Measurements from ENCODE around the gene TSPAN17. TPM values are rescaled to one million over a fixed set of nuclear protein-coding genes. Genes with fewer than 3 reads are reported as not detected.
A peak's percentile ranks its signal among the peaks of the same experiment; 100 is the strongest.

TSPAN17 gene
- total RNA-seq, 1 experiment from 2014 or later: 50.7 TPM

DNA sequence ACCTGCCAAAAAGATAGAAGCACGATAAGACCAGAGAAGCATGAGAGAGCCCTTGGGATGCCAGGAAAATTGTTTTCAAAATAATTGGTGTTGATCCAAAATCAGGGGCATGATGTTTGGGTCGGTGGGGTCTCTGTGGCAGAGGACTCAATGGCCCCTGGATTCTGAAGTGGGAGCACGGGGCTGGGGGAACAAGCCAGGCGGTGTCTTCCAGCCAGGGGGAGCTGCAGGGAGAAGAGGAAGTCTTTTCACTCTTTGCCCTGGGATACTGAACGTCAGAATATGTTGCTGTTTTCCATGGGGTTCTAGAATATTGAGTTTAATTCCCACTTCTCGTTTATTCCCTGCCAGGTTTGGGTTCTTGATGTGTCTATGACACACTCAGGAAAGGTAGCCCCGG is 20.4 kb downstream of the TSPAN17 start:
- Histone ChIP-seq H3K36me3 (replicated peaks; ENCODE audit: control insufficient read depth, insufficient read depth, low read length) (no peaks in the 10 kb centered on the region), H3K27me3 (ENCODE audit: control insufficient read depth, insufficient read depth, low read length) (no peaks in the 10 kb centered on the region; the same call in 1 of the 2 replicates), H3K4me3 (ENCODE audit: insufficient read depth, low read depth, low read length) (no peak overlapping the region)
- DNase-seq: no peak

GRCh38 chr5:176670449-176670848 is 23.2 kb downstream of the TSPAN17 start:
- no peaks in the 10 kb centered on the region for H3K36me3 ChIP-seq (replicated peaks; ENCODE audit: control insufficient read depth, insufficient read depth, low read length)
- no peak overlapping the region for H3K4me3 ChIP-seq (ENCODE audit: insufficient read depth, low read depth, low read length)
- DNase-seq: no peak
- H3K27me3 ChIP-seq (ENCODE audit: control insufficient read depth, insufficient read depth, low read length): no peaks in the 10 kb centered on the region; the same call in 1 of the 2 replicates

DNA sequence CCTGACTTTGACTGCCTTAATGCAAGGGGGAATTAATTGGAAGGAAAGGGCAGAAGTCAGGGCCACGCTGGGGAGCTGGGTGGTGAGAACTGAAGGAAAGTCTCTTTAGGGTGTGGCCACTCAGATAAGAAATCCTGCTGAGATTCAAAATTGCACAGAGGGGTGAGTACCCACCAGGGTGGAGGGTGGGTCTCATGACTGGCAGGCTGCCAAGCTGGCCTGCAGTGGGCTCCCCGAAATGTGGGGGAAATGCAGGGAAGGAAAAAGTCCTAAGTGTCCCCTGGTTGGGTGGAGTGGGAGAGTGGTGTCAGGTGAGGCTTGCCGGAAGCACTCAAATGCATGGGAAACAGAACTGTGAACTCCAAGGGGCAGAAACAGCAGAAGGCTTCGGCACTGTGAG is 24.1 kb downstream of the TSPAN17 start:
- no peak for DNase-seq
- Histone ChIP-seq H3K4me3 (ENCODE audit: insufficient read depth, low read depth, low read length) (no peak overlapping the region), H3K36me3 (replicated peaks; ENCODE audit: control insufficient read depth, insufficient read depth, low read length) (no peaks in the 10 kb centered on the region), H3K27me3 (ENCODE audit: control insufficient read depth, insufficient read depth, low read length) (no peaks in the 10 kb centered on the region; the same call in 1 of the 2 replicates)

DNA sequence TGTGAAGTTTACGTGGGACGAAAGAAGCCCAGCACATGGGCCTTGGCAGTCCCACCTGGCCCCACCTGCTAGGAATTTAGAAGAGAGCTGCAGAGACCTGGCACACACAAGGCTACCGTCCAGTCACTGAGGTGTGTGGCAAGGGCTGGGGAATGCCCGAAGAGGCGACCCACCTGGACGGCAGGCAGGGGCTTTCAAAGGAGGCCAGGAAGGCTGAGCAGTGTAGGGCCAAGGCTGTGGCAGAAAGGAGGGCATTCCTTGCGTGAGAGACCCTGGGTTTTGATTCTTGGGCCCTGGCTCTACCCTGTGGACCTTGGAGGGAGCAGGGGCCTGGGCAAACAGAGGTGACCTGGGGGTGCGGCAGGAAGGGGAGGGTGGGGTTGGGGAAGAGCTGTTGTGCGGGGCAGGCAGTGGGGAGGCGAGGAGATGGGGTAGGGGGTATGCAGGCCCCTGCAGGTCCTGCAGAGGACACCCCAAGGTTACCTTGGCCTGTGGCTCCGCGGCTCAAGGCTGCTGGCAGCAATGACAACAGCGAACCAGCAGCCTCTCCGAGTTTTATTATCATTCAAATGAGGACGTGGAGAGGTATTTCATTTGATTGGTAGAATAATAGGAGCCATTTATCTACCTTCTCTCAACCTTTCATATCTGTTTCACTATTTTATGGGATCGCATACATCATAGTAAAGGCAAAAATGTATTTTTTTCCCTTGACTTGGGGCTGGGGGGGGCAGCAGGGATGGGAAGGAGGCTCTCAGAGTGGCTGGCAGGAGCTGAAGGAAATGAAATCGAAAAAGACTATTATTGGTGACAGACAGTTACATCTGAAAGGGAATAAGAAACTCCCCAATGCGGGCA is 24.8 kb downstream of the TSPAN17 start:
- Histone ChIP-seq H3K27me3 (ENCODE audit: control insufficient read depth, insufficient read depth, low read length) (no peaks in the 10 kb centered on the region; the same call in 1 of the 2 replicates), H3K4me3 (ENCODE audit: insufficient read depth, low read depth, low read length) (no peak overlapping the region), H3K36me3 (replicated peaks; ENCODE audit: control insufficient read depth, insufficient read depth, low read length) (no peaks in the 10 kb centered on the region)
- peak; percentile 88 for DNase-seq

- no peaks in the 10 kb centered on the region; the same call in none of the 2 replicates for H3K27me3 ChIP-seq (ENCODE audit: control insufficient read depth, insufficient read depth, low read length)
- no peak overlapping the region for H3K4me3 ChIP-seq (ENCODE audit: insufficient read depth, low read depth, low read length)
- no peaks in the 10 kb centered on the region for H3K36me3 ChIP-seq (replicated peaks; ENCODE audit: control insufficient read depth, insufficient read depth, low read length)
- DNase-seq: no peak
These were observed 26.6 kb downstream of the TSPAN17 start for GRCh38 chr5:176673651-176674583.

DNA sequence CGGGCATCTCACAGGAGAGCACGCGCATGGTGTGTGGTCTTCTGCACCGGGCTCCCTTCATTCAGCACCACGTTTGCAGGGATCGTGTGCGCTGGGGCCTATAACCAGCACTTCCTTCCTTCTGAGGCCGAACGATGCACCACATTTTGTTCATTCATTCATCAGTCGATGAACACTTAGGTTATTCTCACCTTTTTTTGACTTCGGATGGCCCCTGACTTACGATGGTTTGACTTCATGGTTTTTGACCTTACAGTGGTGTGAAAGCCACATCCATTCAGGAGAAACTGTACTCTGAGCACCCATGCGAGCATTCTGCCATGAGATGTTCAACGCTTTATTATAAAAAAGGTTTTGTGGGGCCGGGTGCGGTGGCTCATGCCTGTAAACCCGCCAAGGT is 27.5 kb downstream of the TSPAN17 start:
- no peak for DNase-seq
- Histone ChIP-seq H3K36me3 (replicated peaks; ENCODE audit: control insufficient read depth, insufficient read depth, low read length) (no peaks in the 10 kb centered on the region), H3K4me3 (ENCODE audit: insufficient read depth, low read depth, low read length) (no peak overlapping the region), H3K27me3 (ENCODE audit: control insufficient read depth, insufficient read depth, low read length) (peaks cover 5% of the 10 kb centered on the region)

GRCh38 chr5:176675676-176676360 is 28.5 kb downstream of the TSPAN17 start:
- peaks cover 6% of the 10 kb centered on the region for H3K27me3 ChIP-seq (ENCODE audit: control insufficient read depth, insufficient read depth, low read length)
- peak; percentile 83 for DNase-seq
- no peak overlapping the region for H3K4me3 ChIP-seq (ENCODE audit: insufficient read depth, low read depth, low read length)
- no peaks in the 10 kb centered on the region for H3K36me3 ChIP-seq (replicated peaks; ENCODE audit: control insufficient read depth, insufficient read depth, low read length)

DNA sequence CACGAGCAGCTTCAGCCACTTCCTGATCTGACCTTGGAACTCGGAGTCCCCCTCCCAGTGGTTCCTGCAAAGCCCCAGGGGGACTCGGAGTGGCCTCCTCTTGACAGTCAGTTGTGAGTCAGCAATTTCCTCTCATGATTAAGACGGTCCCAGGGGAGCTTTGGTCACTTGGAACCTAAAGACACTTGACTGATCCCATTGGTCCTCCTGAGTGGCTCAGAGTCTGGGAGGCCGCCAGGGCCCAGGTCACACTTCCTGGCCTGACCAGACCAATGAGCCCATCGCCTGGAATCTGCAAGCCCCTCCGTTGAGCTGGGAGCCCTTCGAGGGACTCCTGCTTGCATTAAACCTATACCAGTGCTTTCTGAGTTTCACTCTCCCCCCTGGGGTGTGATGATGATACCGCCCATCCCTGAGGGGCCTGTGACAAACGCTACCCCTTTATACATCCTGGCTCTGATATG is 29.1 kb downstream of the TSPAN17 start:
- no peaks in the 10 kb centered on the region for H3K36me3 ChIP-seq (replicated peaks; ENCODE audit: control insufficient read depth, insufficient read depth, low read length)
- H3K27me3 ChIP-seq (ENCODE audit: control insufficient read depth, insufficient read depth, low read length): peaks cover 9% of the 10 kb centered on the region
- DNase-seq: no peak
- H3K4me3 ChIP-seq (ENCODE audit: insufficient read depth, low read depth, low read length): no peak overlapping the region

DNA sequence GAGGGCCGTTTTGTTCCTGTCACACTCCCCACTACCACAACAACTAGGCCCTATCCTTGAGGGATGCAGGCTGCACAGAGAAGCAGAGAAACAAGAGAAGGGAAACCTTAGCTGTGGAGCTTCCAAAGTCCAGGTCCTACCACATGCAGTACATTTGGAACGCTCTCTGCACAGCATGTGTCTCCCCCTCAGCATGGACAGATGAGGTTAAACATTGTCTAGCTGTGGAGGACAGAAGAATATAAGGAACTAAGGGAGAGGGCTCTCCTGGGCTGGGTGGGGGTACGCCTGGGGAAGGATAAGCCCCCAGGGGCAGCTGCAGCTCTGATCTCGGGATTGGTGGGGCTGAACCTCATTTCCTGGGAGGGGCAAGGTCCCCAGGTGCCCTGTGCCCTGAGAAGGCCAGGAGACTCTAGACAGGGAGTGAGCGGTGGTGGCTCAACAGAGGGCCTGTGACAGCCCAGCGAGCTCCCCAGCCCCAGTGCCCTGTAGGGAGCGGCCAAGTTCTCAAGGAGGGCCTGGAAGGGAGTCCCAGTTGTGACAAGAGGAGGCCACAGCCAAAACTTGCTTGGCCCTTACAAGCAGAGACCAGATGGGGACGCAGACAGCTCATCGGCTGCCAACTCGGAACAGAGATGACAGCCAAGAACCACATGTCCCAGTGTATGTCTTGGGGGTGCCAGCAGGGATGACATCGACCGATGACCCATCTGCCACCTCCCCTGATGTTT is 30.1 kb downstream of the TSPAN17 start:
- H3K27me3 ChIP-seq (ENCODE audit: control insufficient read depth, insufficient read depth, low read length): peaks cover 9% of the 10 kb centered on the region
- no peak overlapping the region for H3K4me3 ChIP-seq (ENCODE audit: insufficient read depth, low read depth, low read length)
- no peaks in the 10 kb centered on the region for H3K36me3 ChIP-seq (replicated peaks; ENCODE audit: control insufficient read depth, insufficient read depth, low read length)
- no peak for DNase-seq

GRCh38 chr5:176678584-176678983 is 31.3 kb downstream of the TSPAN17 start:
- Histone ChIP-seq H3K27me3 (ENCODE audit: control insufficient read depth, insufficient read depth, low read length) (peaks cover 9% of the 10 kb centered on the region), H3K4me3 (ENCODE audit: insufficient read depth, low read depth, low read length) (no peak overlapping the region), H3K36me3 (replicated peaks; ENCODE audit: control insufficient read depth, insufficient read depth, low read length) (no peaks in the 10 kb centered on the region)
- DNase-seq: no peak

- DNase-seq: peak; percentile 75
- Histone ChIP-seq H3K36me3 (replicated peaks; ENCODE audit: control insufficient read depth, insufficient read depth, low read length) (no peaks in the 10 kb centered on the region), H3K27me3 (ENCODE audit: control insufficient read depth, insufficient read depth, low read length) (peaks cover 9% of the 10 kb centered on the region), H3K4me3 (ENCODE audit: insufficient read depth, low read depth, low read length) (peak overlapping the region; percentile 24; the same call in 1 of the 2 replicates)
These were observed 32.3 kb downstream of the TSPAN17 start for GRCh38 chr5:176679365-176680225.

GRCh38 chr5:176680226-176680563 is 32.9 kb downstream of the TSPAN17 start:
- peak; percentile 86 for DNase-seq
- peak overlapping the region; percentile 24; the same call in 1 of the 2 replicates for H3K4me3 ChIP-seq (ENCODE audit: insufficient read depth, low read depth, low read length)
- H3K36me3 ChIP-seq (replicated peaks; ENCODE audit: control insufficient read depth, insufficient read depth, low read length): no peaks in the 10 kb centered on the region
- H3K27me3 ChIP-seq (ENCODE audit: control insufficient read depth, insufficient read depth, low read length): peaks cover 9% of the 10 kb centered on the region

- DNase-seq: no peak
- Histone ChIP-seq H3K27me3 (ENCODE audit: control insufficient read depth, insufficient read depth, low read length) (peaks cover 9% of the 10 kb centered on the region), H3K4me3 (ENCODE audit: insufficient read depth, low read depth, low read length) (no peak overlapping the region), H3K36me3 (replicated peaks; ENCODE audit: control insufficient read depth, insufficient read depth, low read length) (no peaks in the 10 kb centered on the region)
These were observed 34.8 kb downstream of the TSPAN17 start for GRCh38 chr5:176682016-176682531.
